GM19043 (cell line): Measurements from ENCODE around the gene NR4A2.
A peak's percentile ranks its signal among the peaks of the same experiment; 100 is the strongest.

Experiments used
- ATAC-seq: cut with Tn5 transposase; IDR thresholded peaks from one replicate; pipeline ENCODE4 v1.9.1; 2021; ENCODE audit warnings: low read depth; ENCODE audit not compliant: unreplicated experiment

NR4A2 gene

GRCh38 chr2:156332534-156333273, at the start of gene NR4A2:
Gene NR4A2 (minus strand): TSS chr2:156332721. CDS start chr2:156330186, 2,535 bp downstream.
- peak; percentile 58 for ATAC-seq

DNA sequence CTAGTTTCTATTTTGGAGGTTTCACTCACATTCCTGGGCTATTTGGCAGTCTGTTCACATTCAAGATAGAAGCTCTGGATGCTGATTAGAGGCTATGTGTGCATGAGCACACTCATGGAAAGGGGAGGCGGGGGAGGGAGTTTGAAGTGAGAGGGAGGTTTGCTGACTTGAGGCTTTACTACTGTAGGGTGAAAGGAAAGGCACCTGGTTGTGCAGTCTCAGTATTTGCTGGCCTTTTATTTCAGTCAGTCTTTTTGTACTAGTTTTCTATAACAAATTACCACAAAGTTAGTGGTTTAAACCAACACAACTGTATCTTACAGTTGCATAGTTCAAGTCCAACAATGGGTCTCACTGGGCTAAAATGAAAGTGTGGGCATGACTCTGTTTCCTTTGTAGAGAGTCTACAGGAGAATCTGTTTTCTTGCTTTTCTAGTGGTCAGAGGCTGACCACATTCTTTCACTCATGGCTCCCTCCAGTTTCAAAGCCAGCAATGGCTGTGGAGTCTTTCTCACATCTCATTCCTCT, 47.7 kb upstream of the NR4A2 start:
- ATAC-seq: peak; percentile 90

DNA sequence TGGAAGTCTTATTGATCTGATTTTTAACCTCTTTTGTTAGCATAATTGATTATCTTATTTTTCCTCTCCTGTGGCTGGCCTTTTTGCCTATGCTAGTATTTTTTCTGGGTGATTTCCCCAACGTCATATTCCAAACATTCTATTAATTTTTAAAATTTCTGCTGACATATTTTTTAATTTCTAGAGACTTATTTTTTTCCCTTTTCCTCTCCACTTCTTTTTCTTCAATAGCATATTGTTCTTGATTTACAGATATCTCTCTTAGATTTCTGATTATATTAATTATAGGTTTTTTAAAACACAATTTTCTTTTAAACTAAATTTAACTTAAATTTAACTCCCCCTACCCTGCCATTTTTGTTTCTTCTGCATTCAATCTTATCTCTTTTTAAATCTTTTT, 47.2 kb upstream of the NR4A2 start:
- no peak for ATAC-seq

- ATAC-seq: no peak
These were observed 46.5 kb upstream of the NR4A2 start for GRCh38 chr2:156379071-156379470.

DNA sequence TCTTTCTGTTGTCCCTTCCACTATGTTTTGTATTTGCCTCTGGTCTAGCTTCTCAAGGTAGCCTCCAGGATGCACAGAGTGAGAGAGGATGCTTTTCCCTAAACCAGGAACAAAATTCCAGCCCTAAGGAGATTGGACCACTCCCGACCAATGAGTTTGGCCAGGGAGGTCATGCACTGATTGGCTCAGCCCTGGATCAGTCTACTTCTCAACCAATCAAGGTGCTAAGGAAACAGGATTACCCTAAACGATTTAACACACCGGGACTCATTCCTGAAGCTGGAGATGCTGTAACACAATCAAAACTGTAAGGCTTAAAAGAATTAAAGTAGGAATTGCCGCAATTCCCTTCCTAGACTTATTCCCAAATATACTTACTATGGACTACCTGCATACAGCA, 34.2 kb upstream of the NR4A2 start:
- ATAC-seq: no peak

GRCh38 chr2:156363141-156363540, 30.6 kb upstream of the NR4A2 start:
- ATAC-seq: no peak

DNA sequence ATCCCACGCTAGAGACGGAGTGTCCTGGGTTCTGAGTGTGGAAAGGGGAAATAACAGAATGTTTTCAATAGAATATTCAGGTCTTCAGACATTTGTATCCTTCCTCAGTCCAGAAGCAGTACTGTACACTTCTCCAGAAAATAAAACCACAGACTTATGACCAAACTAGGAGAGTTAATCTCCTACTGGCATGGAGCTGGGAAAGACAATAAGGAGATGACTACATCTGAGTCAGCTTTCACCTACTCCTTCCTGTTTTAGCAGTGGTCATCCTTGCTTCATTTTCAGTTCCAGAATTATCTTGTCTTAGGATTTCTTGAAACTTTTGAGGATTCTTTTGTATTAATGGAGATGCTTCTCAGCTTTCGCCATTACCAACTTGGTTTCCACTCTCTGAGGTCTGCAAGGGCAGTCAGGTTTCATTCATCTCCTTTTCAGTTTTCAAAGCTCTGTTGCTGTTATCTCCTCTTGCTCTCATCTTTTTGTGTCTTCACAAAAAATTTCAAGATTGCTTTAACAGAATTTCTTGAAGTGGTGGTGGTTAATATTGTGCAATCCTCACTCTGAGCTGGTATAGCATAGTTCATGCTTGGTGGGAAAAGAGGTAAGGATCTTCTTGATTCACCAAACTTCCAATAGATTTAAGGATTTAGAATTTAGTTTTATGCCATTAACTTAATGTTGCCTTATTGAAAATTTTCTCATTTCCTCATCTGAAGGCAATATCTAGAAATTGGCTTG, 23.7 kb upstream of the NR4A2 start:
- ATAC-seq: no peak

DNA sequence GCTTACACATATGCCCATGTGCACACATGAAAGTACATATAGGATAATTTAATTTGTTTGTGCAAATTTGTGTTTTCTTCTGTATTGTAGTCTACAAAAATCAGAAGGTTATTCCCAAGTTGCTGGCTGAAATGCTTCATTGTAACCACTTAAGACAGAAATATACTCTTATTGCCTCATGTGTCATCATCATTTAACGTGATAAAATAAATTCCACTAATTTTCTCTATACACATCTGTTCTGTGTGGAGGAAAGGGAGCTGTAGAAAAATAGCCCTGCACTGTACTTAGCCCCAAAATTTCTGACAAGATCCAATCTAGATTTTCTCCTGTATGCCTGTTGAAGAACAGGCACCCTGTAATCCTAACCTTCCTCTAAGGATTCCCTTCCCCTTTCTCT, 20.4 kb upstream of the NR4A2 start:
- no peak for ATAC-seq

- ATAC-seq: no peak
These were observed 18.0 kb upstream of the NR4A2 start for GRCh38 chr2:156350374-156351142.

DNA sequence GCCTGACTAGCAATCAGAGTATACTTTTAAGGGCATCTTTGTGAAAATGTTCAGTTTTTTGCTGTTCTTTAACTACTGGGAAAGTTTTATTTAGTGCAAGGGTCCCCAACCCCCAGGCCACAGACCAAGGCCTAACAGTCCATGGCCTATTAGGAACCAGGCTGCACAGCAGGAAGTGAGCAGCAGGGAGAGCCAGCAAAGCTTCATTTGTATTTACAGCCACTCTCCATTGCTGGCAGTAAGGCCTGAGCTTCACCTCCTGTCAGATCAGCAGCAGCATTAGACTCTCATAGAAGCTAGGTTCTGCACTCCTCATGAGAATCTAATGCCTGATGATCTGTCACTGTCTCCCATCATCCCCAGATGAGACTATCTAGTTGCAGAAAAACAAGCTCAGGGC, 17.1 kb upstream of the NR4A2 start:
- no peak for ATAC-seq

GRCh38 chr2:156349161-156349560, 16.6 kb upstream of the NR4A2 start:
- ATAC-seq: no peak

- no peak for ATAC-seq
These were observed 14.9 kb upstream of the NR4A2 start for GRCh38 chr2:156347431-156347830.

DNA sequence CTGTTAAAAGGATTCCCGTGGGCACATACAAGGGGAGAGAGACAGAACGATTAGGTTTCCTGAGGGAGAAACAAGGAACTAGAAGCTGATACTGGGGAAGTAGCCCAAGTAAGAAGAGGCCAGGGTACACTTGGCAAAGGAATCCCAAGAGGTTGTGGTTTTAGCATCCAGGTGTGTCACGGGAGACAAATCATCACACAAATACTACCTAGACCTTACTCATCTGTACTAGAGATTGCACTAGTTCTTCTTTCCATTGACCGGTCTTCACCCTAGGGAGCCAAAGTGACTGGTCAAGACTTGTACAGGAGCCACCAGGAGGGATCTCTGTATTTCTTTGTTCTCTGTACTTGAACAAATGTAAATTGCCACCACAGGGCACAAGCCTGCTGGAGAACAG, 14.2 kb upstream of the NR4A2 start:
- ATAC-seq: no peak

GRCh38 chr2:156345582-156345981, 13.1 kb upstream of the NR4A2 start:
- no peak for ATAC-seq

DNA sequence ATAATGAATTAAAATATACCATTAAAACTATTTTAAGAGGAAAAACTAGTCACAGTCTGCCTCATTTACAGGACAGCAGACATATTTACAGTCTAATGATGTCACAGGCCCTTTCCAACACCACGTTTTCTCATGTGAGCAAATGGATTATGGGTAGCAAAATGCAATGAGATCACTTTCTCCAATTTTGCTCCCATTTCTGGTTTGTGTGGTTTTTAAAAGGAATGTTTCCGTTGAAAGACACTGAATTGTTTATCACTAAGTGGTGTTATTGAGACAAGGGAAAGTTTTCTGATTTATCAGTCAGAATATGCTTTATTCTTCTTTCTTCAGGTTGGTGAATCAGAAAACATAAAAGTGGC, 11.4 kb upstream of the NR4A2 start:
- no peak for ATAC-seq

- ATAC-seq: no peak
These were observed 10.8 kb upstream of the NR4A2 start for GRCh38 chr2:156343096-156343939.

- ATAC-seq: peak; percentile 42
These were observed 10.0 kb upstream of the NR4A2 start for GRCh38 chr2:156342254-156343095.

DNA sequence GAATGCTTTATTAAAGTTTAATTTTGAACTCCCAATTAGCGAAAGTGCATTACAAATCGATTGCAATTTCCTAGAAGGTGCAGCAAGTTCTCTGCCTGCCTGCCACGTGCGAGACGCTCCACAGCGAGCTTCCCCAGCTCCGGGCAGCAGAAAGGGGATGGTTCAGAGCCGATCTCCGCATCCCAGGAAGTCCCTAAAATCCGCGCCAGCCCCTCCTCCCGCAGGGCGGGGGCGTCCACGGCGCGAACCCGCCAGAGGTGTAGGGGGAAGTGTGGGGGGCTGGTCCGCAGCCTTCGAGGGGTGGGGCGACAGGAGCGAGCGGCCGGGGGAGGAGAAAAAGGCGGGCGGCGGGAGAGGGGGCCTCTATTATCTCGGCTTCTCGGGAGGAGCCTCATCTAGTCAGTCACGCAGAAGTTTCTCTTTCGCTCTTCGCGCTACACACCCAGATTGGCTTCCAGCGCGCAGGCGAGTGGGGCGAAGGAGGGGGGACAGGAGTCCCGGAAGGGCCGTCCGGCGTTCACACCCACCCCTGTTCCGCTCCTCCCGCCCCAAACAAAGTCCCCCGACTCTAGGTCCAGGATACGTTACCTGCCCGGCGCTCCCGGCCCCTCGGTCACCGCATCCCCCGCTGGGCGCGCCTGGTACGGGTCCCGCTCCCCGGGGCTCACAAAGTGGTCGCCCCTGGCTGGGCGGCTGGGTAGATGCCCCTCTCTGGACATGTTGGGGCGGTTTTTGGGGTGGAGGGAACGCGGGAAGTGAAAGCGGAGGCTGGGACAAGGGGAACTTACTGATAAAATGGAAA, 9.1 kb upstream of the NR4A2 start:
- ATAC-seq: peak; percentile 72
